HG02870 (cell line): ENCODE data around the gene ATP6V1F.
"Not testable (repeated sequence)": the region's sequence is repeated elsewhere in the genome, so short reads cannot be mapped to it uniquely, and the experiment has no call there.

Experiments used
- ATAC-seq: cut with Tn5 transposase; IDR thresholded peaks from one replicate; pipeline ENCODE4 v1.9.1; 2021; ENCODE audit warnings: mild to moderate bottlenecking, moderate library complexity; ENCODE audit not compliant: unreplicated experiment

ATP6V1F gene

DNA sequence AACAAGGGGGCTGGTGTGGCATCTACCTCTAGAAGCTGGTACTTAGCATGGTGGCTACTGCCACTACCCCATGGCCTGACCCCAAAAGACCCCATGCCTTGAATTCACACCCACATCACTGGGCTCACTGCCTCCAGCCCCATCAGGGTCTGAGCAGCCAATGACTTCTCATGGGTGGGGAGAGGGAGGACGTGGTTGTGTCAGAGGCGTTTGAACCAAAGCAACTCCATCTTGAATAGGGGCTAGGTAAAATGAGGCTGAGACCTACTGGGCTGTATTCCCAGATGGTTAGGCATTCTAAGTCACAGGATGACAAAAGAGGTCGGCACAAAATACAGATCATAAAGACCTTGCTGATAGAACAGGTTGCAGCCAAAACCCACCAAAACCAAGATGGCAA lies 32.7 kb downstream of the ATP6V1F start:
- no peak for ATAC-seq

DNA sequence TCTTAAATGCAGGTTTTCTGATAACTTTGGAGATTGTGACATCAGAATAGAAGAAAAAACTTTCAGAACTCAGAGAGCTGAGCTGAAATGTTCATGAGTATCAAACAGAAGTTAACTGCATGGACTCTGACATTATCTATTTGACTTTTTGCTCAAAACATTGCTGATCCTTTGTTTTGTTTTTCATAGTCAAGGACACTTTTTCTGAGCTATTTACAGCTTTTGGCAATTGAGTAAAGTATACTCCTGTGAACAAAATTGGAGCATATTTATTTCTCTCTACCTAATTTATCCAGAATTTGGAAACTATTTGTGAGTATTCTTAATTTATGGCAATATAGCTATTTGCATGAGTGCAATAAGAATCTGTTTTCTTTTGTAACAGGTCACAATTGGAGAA lies 36.7 kb downstream of the ATP6V1F start:
- no peak for ATAC-seq

DNA sequence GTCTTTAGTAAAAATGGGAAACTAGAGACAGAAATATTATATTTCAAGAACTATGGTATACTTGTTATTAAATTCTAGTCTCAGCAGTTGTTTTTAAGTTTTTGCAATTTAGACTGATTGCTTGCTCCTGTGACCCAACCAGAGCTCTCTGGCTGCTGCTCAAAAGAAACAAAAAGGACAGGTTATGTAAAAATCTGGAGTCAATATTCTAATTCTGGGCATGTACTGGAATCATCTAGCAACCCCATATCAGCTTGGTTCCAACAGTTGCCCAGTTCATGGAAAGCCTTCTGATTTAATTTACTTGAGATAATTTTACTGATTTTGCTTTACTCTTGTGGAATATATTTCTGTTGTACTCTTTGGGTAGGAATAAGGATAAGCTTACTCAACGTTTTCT lies 37.6 kb downstream of the ATP6V1F start:
- ATAC-seq = no peak

DNA sequence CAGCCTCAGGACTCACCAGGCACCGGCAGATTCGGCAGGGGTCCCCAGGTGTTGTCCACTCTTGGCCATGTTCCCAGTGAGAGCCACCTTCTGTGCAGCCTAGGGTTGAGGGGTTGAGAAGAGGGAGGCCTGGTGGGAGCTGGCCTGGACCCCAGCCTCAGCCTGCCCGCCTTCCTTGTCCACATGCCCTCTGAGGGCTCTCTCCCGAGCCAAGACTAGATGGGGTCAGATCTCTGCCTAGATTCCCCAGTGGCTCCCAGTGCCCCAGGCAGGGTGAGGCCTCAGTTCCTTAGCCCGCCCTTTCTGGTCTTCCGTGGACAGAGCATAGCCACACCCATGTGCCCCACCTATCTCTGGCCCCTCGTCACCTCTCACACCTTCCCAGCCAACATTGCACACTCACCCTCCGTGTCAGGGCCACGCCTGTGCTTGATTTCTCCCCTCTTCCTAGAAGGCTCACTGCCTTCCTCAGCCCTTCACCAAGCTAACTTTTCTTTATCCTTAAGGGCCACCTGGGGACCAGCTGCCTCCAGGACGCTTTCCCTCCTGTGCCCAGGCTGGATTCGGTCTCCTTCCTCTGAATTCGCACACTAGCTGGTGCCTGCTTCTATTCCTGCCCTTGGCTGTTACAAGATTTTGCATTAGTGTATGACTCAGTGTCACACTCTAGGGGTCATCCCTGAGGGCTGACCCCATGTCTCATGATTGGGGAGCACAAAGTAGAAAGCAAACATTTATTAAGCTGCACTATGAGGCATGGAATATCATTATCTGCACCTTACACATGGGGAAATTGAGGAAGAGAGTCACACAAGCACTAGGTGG lies 40.3 kb downstream of the ATP6V1F start:
- no peak for ATAC-seq

DNA sequence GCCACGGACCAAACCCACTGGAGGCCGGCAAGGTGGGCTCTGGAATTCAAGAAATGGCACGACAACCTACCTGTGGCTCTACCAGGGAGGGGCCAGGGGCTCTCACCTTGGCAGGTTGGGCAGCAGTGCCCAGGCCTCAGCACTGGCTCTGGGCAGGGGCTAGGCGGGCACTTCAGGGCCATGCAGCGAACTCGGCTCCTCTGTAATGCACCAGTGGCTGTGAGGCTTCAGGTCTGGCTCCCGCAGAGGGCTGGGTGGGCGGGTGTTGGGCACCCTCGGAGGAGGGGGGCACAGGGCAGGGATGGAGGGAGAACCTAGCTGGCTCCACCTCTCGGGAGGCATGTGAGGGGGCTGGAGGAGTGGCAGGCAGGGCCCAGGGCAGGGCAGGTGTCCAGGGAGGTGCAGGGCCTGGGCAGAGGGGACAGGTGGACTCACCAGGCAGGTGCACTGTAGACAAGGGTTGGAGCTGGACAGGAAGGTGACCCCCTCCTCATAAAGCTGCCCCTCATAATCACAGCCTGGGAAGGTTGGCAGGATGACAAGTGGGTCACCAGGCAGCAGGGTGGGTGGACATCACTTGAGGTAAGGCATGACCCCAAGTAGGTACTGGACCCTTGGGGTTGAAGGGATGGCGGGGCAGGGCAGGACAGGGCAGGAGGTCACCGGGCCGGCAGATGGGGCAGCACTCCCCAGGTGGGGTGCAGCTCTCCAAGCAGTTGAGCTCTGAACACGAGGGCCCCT lies 41.1 kb downstream of the ATP6V1F start:
- no peak for ATAC-seq

DNA sequence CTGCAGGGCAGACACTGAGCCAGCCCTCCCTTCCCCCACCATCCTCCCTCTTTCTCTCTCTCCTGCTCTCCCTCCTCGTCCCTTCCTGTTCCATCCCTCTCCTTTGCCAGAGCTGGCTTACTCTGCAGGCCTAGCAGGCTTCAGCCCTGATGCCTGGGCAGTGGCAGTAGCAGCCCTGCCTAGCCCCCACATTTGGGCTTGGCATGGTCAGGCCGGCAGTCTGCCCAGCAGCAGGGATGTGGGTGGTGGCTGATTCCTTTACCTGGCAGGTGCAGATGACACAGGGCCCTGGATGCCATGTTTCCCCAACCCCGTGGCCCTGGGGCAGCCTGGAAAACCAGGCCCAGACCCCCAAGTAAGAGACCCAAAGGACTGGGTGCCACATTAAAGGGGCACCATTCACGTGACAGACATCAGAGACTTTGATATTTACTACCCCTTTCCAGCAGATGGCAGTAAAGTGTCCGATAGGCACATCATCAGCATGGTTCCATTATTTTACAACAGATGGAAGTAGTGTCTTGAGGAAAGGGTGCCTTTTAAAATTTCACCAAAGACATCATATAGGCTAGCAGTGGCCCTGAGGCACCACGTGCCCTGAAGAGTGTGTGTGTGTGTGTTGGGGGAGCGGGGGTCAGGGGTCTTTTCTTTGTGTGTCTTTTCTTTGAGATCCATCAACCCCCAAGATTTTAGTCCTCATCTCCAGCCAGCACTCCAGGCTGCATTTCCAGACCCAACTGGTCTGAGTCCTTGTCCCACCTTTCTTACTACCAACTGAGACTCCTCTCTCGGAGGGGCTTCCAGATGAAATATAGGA lies 41.9 kb downstream of the ATP6V1F start:
- no peak for ATAC-seq

DNA sequence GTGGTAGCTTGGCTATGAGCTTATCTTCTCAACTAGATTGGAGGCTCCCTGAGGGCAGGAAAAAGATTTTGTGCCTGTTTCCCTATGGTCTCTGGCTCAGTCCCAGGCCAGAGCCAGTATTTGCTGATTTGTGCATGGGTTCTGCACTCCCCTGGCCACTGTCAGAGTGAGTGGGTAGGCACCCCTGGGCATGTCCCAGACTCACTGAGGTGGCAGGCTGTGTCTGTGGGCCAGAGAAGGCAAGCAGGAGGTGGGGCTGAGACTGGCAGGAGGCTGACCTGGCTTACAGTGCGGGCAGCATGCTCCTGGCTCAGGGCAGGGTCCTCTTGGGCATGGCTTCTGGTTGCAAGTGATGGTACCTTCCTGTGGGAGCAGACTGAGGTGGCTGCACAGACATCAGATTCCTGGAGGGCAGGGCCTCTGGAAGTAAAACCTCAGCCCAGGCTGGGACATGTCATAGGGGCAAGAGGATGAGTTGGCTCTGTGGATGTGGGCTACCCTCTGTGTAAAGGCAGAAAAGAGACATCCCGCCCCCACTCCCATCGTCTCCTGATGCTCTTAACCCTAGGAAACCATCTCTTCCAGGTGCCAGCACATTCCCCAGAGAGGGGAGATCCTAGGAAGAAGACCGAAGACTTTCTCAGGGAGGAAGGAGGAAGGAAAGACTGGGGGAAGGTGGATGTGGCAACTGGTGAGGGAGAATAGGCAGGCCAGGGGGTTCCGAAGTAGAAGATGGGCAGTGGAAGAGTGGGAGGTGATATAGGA lies 43.5 kb downstream of the ATP6V1F start:
- ATAC-seq = no peak

DNA sequence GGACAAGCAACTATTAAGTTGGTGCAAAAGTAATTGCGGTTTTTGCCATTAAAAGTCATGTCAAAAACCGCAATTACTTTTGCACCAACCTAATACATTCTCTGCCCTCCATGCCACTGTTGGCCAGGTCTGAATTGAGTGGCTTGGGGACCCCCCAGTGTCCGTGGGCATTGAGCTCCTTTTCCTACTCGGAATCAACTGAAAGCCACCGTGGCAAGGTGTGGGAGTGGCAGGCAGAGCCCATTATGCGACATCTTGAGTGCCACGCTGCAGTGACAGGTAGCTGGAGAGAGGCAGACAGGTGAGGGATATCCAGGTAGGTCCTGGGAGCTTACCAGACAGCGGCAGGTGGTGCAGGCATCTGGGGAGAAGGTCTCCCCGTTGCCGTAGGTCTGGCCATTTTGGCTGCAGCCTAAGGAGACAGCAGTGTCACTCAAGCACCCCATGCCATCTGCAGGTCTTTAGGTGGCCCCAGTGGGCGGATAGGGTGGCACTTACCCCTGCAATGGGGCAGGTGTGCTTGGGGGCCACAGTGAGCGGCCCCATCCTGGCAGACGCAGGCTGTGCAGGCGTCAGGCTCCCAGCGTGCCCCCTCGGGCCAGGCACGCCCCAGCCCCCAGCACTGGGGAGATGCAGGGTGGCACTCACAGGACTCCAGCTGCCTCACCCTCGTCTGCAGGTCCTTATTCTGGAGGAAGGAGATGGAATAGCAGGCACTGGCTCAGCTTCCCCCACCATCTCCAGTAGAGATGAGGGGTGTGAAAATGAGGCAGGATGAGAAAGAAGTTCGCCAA lies 44.3 kb downstream of the ATP6V1F start:
- ATAC-seq = no peak

DNA sequence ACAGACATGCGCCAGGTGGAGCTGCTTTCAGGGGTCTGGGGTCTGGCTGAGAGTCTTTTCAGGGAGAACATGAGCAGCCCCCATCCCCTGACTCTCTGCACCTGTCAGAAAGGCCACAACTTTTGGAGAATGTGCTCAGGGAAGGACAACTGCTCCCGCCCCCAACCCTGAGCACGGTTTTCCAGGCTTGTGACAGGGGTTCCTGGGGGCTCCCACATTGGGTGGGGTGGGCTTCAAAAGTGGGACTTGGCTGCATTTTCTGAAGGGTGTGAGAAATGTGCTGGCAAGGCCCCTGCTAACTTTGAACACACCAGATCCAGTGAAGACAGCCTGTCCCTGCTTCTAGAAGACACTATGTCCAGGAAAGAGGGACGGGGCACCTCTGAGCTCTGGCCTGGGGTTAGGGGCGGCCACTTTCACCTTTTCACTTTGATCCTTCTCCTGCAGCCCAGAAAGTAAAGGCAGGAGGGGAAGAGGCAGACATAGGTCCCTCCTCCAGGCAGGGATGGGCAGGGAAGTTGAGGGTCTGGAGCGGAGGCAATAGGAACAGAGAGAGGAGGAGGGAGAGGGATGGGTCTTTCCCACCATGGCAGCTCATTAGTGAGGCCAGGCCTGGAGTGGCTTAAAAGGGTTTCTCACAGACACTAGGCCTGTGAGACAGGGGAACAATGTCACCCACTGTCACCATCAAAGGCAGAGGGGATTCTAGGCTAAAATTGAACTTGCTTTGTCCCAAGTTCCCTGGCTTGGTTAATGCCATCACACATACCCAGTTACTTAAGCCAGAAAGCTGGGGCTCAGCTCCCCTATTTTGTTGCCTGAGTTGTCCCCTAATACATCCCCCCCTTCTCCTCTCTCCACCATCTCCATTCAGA lies 46.3 kb downstream of the ATP6V1F start:
- ATAC-seq = no peak

DNA sequence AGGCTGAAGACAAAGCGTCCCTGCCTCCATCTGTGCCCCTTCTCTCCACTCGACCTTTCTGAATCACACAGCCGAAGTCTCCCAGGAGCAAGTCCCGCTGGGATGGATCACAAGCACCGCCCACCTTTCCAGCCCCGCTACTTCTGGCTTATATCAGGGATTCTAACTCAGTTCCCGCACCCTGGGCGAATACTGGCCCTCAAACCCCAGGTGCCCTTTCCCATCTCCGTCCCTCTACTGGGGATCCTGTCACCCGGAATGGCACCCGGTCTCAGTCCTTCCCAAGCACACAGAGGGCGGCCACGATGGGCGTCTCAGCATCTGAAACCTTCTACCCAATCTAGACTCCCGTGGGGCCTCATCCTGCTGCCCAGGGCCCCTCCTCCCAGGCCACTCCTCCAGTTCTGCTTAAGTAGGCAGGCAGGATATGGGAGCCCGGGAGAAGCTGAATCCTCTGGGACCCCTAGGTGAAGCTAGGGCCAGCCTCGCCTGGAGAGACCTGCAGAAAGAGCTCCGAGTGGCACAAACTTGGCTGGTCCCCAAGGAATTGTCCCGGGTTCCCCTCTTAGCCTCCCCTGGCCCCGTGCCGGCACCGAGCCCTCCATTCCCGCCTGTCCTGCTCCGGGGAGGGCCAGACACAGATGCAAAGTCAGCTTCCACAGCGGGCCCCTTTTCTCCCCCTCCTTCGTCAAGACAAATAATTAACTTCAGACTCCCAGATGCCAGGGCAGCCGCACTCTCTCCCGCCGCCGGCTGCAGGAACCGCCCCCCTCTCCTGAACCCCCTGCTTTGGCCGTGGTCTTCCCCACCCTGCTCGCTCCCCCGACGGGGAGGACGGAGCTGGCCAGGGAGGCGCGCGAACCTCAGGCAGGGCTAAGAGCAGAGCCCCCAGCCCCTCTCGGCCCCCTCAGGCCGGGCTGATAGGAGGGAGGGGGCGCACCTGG lies 47.2 kb downstream of the ATP6V1F start:
- ATAC-seq = no peak

DNA sequence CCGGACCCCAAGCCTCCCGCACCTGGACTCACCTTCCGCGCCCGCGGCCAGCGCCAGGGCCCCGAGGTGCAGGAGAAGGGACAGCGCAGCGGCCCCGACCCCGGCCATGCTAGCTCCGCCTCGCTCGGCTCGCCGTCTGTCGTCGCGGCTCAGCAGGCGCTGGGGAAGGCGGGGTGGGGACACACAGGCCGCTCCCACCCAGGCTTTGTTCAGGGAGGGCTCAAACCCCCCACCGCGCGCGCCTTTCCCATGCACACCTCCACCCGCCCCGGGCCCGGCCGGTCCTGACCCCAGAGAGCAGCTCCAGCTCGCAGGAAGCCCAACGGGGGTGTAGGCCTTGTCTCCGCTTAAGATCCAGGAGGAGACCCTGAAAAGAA lies 47.9 kb downstream of the ATP6V1F start, which contains the start of gene KCP:
Gene KCP, minus strand, starts transcription at position 141 of the 377 bp plus-strand sequence. Its CDS starts 33 bp downstream, at position 108.
- no peak for ATAC-seq

DNA sequence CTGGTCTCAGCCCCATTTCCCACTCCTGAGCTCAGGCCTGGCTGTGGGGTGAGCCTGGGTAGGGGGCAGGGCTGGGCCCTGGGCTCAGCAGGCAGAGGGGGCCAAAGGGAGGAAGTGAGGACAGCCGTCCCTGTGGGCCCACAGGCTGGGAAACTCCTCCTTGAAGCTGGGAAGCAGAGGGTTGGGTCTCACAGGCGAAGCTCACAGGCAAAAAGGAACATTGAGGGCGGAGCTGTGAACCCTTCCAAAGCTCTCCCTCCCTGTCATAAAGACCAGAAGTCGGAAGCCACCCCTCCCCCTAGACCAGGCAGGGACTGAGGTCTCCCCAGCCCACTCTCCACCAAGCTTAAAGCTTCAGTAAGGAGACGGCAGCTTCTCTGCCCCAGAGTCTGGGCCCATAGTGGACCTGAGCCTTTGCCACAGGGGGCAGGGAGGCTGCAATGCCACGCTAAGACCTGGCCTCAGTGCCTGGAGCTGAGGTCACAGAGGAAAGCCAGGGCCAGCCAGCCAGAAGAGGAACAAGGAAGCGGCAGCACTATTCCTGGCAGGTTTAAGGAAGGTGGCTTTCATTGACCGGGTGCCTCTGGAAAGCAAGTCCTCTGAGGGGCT lies 48.9 kb downstream of the ATP6V1F start:
- no peak for ATAC-seq

DNA sequence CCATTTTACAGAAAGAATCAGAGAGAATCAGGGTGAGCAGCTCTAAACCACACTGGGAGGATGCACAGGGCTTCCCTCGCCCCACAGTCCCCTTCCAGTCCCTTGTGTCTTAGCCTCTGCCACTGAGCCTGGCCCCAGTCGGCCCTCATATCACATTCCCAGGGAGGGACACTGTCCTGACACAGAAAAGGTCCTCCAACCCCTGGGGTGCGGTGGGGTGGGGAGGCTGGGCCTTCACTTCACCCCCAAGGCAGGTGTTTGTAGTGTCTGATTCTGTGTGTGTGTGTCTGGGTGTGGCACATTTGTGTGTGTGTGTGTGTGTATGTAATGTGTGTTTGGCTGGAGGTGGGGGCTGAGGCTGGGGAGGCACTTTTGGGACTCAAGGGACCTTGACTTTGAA lies 49.6 kb downstream of the ATP6V1F start:
- no peak for ATAC-seq

DNA sequence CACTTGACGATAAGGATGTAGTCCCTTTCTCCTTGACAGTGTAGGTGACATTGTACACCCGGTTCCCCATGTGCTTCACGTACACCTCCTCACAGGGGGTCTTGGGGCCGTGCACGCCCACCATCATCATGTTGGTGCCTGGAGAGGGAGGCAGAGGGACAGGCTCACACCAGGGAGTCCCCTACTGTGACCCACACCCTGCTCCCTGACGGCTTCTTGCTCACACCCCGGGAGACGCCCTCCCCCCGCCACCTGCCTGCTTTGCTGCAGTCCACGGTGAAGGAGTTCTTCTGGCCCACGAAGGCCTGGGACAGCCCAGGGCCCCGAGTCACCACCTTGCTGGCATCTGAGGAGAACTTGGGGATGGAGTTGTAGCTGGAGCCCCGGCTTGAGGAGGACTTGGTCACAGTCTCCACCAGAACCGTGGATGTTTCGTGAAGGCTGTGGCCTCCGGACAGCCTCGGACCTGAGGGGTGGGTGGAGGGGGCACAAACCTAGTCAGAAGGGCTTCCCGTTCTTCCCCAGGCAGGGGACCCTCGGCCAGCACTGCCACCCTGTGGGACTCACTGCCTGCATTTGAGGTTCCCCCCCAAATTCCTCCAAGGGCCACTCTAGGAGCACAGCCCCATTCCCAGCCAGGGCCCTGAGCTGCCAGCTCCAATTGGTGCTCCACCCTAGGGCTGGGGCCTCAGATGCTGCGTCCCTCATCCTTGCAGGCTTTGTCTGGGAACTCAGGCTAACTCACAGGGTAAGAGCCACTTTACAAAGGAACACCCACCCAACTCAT lies 50.2 kb downstream of the ATP6V1F start:
- ATAC-seq = not testable (repeated sequence)

DNA sequence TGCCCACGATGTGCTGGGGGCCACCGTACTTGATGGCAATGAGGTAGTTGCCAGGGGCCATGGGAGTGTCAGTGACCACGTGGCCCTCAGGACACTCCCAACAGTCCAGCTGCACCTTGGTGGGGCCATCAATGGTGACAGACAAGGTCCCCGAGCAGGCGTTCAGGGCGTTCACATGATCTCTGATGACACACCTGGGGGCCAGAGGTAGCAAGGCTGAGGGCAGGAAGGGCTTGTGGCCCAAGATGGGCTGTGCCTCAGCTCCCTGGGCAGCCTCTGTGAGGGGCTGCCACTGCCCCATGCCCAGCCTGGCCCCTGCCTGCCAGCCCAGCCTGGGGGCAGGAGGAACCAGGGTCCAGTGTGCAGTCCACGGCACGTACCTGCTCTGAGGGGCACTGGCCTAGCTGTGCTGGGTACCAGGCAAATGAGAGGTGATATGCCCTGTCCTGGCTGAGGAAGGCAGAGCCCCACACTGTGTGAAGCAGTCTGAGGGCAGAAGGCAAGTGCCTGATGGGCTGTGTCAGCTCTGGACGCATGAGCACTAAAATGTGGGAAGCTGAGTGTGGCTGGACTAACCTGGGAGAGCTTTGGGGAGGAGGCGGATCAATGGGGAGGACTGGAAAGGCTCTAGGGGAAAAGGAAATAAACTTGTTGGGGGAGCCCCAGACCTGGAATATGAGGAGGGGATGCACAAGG lies 51.4 kb downstream of the ATP6V1F start:
- ATAC-seq = no peak

DNA sequence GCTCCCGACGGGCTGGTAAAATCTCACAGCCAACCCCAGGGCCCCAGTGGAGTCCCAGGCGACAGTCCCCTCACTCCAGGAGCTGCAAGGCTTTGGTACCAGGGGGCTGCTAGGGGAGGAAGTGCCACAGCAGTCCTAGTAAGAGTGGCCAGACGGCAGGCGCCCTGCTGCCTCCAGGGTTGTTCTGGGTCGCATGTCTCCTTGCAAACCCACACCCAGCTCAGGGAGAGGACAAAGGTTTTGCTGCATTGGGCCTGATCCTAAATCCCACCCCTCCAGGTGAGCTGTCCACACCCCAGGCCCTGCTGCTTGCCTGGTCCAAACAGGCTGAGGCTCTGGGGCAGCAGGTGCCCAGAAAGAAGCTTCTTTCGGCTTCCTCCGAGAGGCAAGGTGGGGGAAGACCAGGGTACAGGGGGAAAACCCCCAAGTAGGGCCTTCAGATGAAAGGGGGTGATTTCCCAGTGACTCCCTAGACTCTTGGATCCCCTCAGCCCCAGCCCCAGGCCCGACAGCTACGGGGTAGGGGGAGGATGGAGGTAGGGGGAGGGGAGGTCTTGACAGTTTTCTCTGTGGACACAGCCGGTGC lies 52.0 kb downstream of the ATP6V1F start:
- no peak for ATAC-seq
